Measurements from ENCODE around the gene ZFYVE9. TPM values are rescaled to one million over a fixed set of nuclear protein-coding genes. Genes with fewer than 3 reads are reported as not detected.

The ZFYVE9 gene
- total and polyA plus RNA-seq, 2 of the 4 experiments (the other 2 are of a cell fraction): 8.3 to 28.7 TPM

DNA sequence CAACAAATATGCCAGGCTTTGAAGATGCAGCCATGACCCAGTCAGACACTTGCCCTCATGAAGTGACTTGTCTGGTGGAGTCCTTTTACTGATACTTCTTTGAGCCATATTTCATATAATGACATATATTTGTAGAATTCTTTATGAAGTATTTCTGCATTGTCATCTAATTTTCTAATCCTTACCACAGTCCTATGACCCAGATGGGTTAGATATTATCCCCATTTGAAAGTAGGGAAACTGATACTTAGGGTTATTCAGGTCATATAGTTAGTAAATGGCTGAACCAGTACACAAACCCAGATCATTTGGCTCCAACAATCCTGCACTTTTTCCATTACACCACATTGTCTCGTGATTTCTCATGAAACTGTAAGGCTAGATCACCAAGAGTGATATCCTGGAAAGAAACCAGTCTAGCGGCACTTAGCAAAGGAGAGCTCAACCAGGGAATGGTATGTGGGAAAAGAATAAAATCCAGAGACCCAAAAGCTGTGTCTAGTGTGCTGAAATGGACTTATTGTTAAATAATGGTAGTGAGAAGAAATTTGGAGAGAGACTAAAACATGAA, 49.6 kb downstream of the ZFYVE9 start:
- Histone ChIP-seq H3K14ac (replicated peaks; ENCODE audit: low read depth, low read length) (no peak overlapping the region), H4K20me1 (ENCODE audit: insufficient read depth, low read length) (no peaks in the 10 kb centered on the region), H2AK9ac (replicated peaks; ENCODE audit: low read depth, low read length, poor library complexity) (no peak overlapping the region), H2AK5ac (ENCODE audit: low read depth, low read length) (no peak overlapping the region), H3K4me3 (ENCODE audit: insufficient read depth, low read depth, low read length) (no peak overlapping the region), H2BK120ac (ENCODE audit: low read depth, low read length) (peak overlapping the region; percentile 0; the same call in 1 of the 2 replicates), H4K8ac (ENCODE audit: low read depth in 2 of 2, low read length in 2 of 2) (no peak overlapping the region), H3K4me2 (ENCODE audit: low read depth, low read length) (peak overlapping the region; percentile 1; the same call in 1 of the 2 replicates), H3K23ac (ENCODE audit: low read depth, low read length) (no peak overlapping the region), H3K9ac (ENCODE audit: low read depth, low read length) (no peak overlapping the region), H3K27me3 (ENCODE audit: control insufficient read depth, insufficient read depth, low read length) (no peaks in the 10 kb centered on the region), H4K91ac (ENCODE audit: insufficient read depth, low read depth, low read length) (no peak overlapping the region), H3K18ac (ENCODE audit: low read depth, low read length) (0 out of 2 replicates have a peak overlapping the region, but pooled peaks have one; percentile 34), H2BK5ac (ENCODE audit: low read depth, low read length, poor library complexity, severe bottlenecking) (no peak overlapping the region), H3K56ac (ENCODE audit: extremely low read depth, insufficient read depth, low read length) (no peak overlapping the region), H2BK15ac (ENCODE audit: low read depth, low read length) (no peak overlapping the region), H3K4ac (ENCODE audit: low read depth, low read length) (no peak overlapping the region), H3K9me1 (ENCODE audit: insufficient read depth, low read length) (peaks cover 5% of the 10 kb centered on the region), H3K79me1 (ENCODE audit: low read depth in 1 of 2, low read length in 2 of 2) (peaks cover 22 to 29% of the 10 kb centered on the region in 2 experiments; a peak in 3 of 4 replicates), H4K5ac (ENCODE audit: low read depth, low read length) (no peak overlapping the region), H3K9me3 (ENCODE audit: control insufficient read depth, insufficient read depth, low read length) (peaks cover 2% of the 10 kb centered on the region; the same call in 1 of the 2 replicates), H2AFZ (replicated peaks; ENCODE audit: low read length, poor library complexity) (no peak overlapping the region), H3K4me1 (ENCODE audit: control insufficient read depth, insufficient read depth, low read length) (peaks cover 2% of the 10 kb centered on the region; the same call in 1 of the 2 replicates), H3K27ac (ENCODE audit: insufficient read depth, low read length) (no peak overlapping the region), H2BK20ac (ENCODE audit: low read depth, low read length) (no peak overlapping the region), H3K36me3 (ENCODE audit: control insufficient read depth, insufficient read depth, low read length) (no peaks in the 10 kb centered on the region)
- BruUV-seq (replicated peaks): no TSS peak
- DNase-seq (no peak), ATAC-seq (ENCODE audit: low read depth) (no peak)
- TF ChIP-seq MXI1 (IDR thresholded peaks at IDR 0.05; ENCODE audit: borderline replicate concordance, low read depth, low read length): no peak
- TF ChIP-seq CHD1 (IDR thresholded peaks at IDR 0.05; ENCODE audit: low read depth, low read length): no peak
- TF ChIP-seq CEBPB (IDR thresholded peaks at IDR 0.05; ENCODE audit: low read depth, low read length): no peak
- TF ChIP-seq, protein P1, sequence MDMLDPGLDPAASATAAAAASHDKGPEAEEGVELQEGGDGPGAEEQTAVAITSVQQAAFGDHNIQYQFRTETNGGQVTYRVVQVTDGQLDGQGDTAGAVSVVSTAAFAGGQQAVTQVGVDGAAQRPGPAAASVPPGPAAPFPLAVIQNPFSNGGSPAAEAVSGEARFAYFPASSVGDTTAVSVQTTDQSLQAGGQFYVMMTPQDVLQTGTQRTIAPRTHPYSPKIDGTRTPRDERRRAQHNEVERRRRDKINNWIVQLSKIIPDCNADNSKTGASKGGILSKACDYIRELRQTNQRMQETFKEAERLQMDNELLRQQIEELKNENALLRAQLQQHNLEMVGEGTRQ (IDR thresholded peaks at IDR 0.05; ENCODE audit: low read depth, low read length): no peak
- TF ChIP-seq RAD21 (IDR thresholded peaks at IDR 0.05; ENCODE audit: low read length): no peak
- no peak for TF ChIP-seq MAZ (IDR thresholded peaks at IDR 0.05; ENCODE audit: borderline replicate concordance, low read depth, low read length)
- TF ChIP-seq BHLHE40 (IDR thresholded peaks at IDR 0.05; ENCODE audit: low read depth, low read length): no peak
- TF ChIP-seq POLR2A (IDR thresholded peaks at IDR 0.05; ENCODE audit: low read depth, low read length): no peak
- no peak for TF ChIP-seq SMC3 (IDR thresholded peaks at IDR 0.05; ENCODE audit: low read depth, low read length)
- no peak for TF ChIP-seq MAFK (IDR thresholded peaks at IDR 0.05; ENCODE audit: low read depth, low read length)
- TF ChIP-seq, protein P2, sequence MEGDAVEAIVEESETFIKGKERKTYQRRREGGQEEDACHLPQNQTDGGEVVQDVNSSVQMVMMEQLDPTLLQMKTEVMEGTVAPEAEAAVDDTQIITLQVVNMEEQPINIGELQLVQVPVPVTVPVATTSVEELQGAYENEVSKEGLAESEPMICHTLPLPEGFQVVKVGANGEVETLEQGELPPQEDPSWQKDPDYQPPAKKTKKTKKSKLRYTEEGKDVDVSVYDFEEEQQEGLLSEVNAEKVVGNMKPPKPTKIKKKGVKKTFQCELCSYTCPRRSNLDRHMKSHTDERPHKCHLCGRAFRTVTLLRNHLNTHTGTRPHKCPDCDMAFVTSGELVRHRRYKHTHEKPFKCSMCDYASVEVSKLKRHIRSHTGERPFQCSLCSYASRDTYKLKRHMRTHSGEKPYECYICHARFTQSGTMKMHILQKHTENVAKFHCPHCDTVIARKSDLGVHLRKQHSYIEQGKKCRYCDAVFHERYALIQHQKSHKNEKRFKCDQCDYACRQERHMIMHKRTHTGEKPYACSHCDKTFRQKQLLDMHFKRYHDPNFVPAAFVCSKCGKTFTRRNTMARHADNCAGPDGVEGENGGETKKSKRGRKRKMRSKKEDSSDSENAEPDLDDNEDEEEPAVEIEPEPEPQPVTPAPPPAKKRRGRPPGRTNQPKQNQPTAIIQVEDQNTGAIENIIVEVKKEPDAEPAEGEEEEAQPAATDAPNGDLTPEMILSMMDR (conservative IDR thresholded peaks at IDR 0.05; ENCODE audit: low read depth, low read length): no peak
- no peak for TF ChIP-seq RFX5 (IDR thresholded peaks at IDR 0.05; ENCODE audit: low read depth, low read length)
- in situ Hi-C loops (cut with MboI; ENCODE audit: low sequenced_read_pairs): no loop called here
- intact Hi-C loops (cut with micrococcal nuclease): no loop called here
- WGBS, 2 experiments (ENCODE audit: extremely low coverage in 2 of 2, insufficient read length in 1 of 2): no CpG with 5 or more reads among the region's 2 CpGs
- ChIA-PET CTCF (interaction anchor here (0.6 kb wide), 1 partner anchor 13 kb away, joined by 3 read pairs; no protein-coding TSS in a partner anchor), POLR2A (ENCODE audit: unreplicated experiment) (no interaction called here)
- dilution Hi-C loops (cut with HindIII; ENCODE audit: low sequenced_read_pairs, unreplicated experiment): no loop called here

Data from IMR-90 (cell line).